OCI-LY7 (cell line): ENCODE data around the gene RSBN1L.

Source experiments
- CTCF ChIP-seq: fragments of 200-600 bp; sonication (generic); conservative IDR thresholded peaks from 2 replicates; pipeline ENCODE4 v1.5.1; 2014; ENCODE audit warnings: mild to moderate bottlenecking, antibody characterized with exemption, low read length, moderate library complexity, mixed read lengths
- EZH2phosphoT487 ChIP-seq: fragments of 200-600 bp; sonication (generic); IDR thresholded peaks from 2 replicates; pipeline ENCODE4 v1.6.1; 2018; ENCODE audit warnings: low read depth, borderline replicate concordance, mild to moderate bottlenecking, mixed run types, antibody characterized with exemption, low read length, moderate library complexity, mixed read lengths

DNA sequence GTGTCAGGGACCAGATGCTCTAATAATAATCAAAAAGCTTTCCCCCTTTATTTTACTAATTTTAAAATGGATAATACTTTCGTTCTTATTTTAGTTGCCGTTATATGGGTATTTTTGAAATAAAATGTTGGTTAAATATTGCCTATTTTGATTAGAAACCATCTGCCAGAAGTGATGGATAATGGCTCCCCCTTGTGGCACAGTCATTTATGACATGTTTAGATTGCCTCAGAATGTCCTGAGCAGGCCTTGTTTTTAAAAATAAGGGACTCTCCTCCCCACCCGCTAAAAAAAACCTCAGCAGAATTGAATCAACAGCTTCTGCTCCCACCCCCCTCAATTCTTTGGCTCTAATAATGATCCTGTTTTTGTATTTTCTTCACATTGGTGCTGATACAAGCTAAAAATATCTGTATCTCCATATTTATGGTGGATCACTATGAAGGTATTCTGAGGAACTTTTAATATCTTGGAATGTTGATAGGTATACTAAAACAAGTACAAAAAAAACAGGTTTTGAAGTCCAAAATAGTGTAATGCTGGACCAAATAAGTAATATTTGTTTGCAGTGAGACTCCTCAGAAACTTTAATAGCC lies 63.1 kb downstream of the RSBN1L start:
- peak; percentile 98 for TF ChIP-seq CTCF
- no peak for TF ChIP-seq EZH2phosphoT487
